Caco-2 (cell line): ENCODE data around the gene PTGES2. TPM values are rescaled to one million over a fixed set of nuclear protein-coding genes. Genes with fewer than 3 reads are reported as not detected.
A peak's percentile ranks its signal among the peaks of the same experiment; 100 is the strongest.
"Not testable (repeated sequence)": the region's sequence is repeated elsewhere in the genome, so short reads cannot be mapped to it uniquely, and the experiment has no call there.

ENCODE experiments used
- BruUV-seq: library from RNA; stranded (reverse); fragments of 400-500 nt; replicated peaks from 2 replicates; lab custom pipeline; 2021; lab: Mats Ljungman, UMichigan
- CTCF ChIA-PET: fragments of 300-600 bp; sonication (Branson Sonifier 250); formaldehyde crosslinking; loops from one replicate; lab custom pipeline; 2022; ENCODE audit warnings: antibody characterized with exemption; lab: Charles Lee
- POLR2A ChIA-PET: fragments of 300-600 bp; sonication (Branson Sonifier 250); formaldehyde crosslinking; loops from one replicate; lab custom pipeline; 2022; ENCODE audit warnings: antibody characterized with exemption; lab: Charles Lee
- DNase-seq, 2 experiments: peaks; one replicate each; pipeline versions ENCODE4 v3.0.0 to v3.0.0-alpha.2; 2020 to 2022
- H3K27me3 ChIP-seq: replicated peaks from 2 replicates; pipeline ENCODE4 v1.6.0; 2011; ENCODE audit warnings: low read length; ENCODE audit not compliant: control insufficient read depth, insufficient read depth
- H3K36me3 ChIP-seq: 2 replicates; pipeline ENCODE4 v1.5.1; 2011; ENCODE audit warnings: low read length; ENCODE audit not compliant: control insufficient read depth, insufficient read depth
- H3K4me1 ChIP-seq: fragments of 250-450 bp; sonication (Bioruptor Pico); 2 replicates; pipeline ENCODE4 v1.5.1; 2020; ENCODE audit warnings: mild to moderate bottlenecking
- H3K4me3 ChIP-seq: 2 replicates; pipeline ENCODE4 v1.5.1; 2011; ENCODE audit warnings: low read depth, mild to moderate bottlenecking, control low read depth, low read length
- H3K9me3 ChIP-seq: fragments of 250-450 bp; sonication (Bioruptor Pico); 2 replicates; pipeline ENCODE4 v1.5.1; 2020; ENCODE audit warnings: mild to moderate bottlenecking, moderate library complexity
- H3K27ac Mint-ChIP-seq: one replicate; pipeline ENCODE4 v1.8.0; 2022; ENCODE audit warnings: mixed read lengths; ENCODE audit not compliant: unreplicated experiment
- H3K27me3 Mint-ChIP-seq: one replicate; pipeline ENCODE4 v1.8.0; 2022; ENCODE audit warnings: mixed read lengths; ENCODE audit not compliant: insufficient read depth, unreplicated experiment
- H3K36me3 Mint-ChIP-seq: one replicate; pipeline ENCODE4 v1.8.0; 2022; ENCODE audit warnings: mild to moderate bottlenecking, mixed read lengths; ENCODE audit not compliant: insufficient read depth, unreplicated experiment
- H3K4me1 Mint-ChIP-seq: one replicate; pipeline ENCODE4 v1.8.0; 2022; ENCODE audit warnings: low read depth, mixed read lengths; ENCODE audit not compliant: unreplicated experiment
- H3K4me3 Mint-ChIP-seq: one replicate; pipeline ENCODE4 v1.8.0; 2022; ENCODE audit warnings: mild to moderate bottlenecking, moderate library complexity, mixed read lengths; ENCODE audit not compliant: unreplicated experiment
- H3K9me3 Mint-ChIP-seq: one replicate; pipeline ENCODE4 v1.8.0; 2022; ENCODE audit warnings: mixed read lengths; ENCODE audit not compliant: unreplicated experiment
- CTCF ChIP-seq, 2 experiments: fragments of 200-600 bp in 1 of 2; IDR thresholded peaks; 1 replicate in 1 of 2; 2 replicates in 1 of 2; pipeline versions ENCODE4 v1.5.1 to v1.8.0; 2011 to 2022; ENCODE audit warnings: antibody characterized with exemption in 1 of 2, control low read depth in 1 of 2, inconsistent platforms in 1 of 2, low read depth in 1 of 2, low read length in 1 of 2, mild to moderate bottlenecking in 1 of 2, moderate library complexity in 1 of 2; ENCODE audit not compliant: insufficient read depth in 1 of 2, severe bottlenecking in 1 of 2, unreplicated experiment in 1 of 2
- intact Hi-C: fragments of 100-400 bp; cut with micrococcal nuclease; formaldehyde crosslinking; loops from one replicate; pipeline ENCODE4 v1.10.0; 2022; ENCODE audit not compliant: unreplicated experiment
- total RNA-seq: library from RNA; stranded (reverse); gene quantifications from 2 replicates; pipeline ENCODE4 v1.2.3, GENCODE V29; 2022

Gene PTGES2
- total RNA-seq, 1 experiment from 2014 or later: 123 TPM

DNA sequence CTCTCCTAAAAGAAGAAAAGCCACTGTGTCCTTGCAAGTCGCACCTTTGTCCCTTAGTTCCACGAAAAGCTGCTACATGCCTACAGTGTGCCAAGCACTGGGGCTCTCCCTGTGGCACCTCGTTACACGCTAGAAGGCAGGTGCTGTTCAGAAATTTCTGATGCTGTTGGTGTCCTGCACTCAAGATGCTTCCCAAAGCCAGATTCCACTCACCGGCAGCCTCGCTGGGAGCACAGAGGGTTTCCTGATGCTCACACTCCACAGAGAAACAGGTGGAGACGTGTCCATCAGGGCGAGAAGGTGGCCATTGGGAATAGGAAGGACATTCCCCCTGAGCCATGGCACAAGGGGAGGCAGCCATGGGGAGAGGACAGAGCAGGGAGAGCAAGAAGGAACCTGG is 3.8 kb upstream of the PTGES2 start:
- BruUV-seq, H3K4me1 Mint-ChIP-seq, H3K27ac Mint-ChIP-seq, DNase-seq, H3K4me3 Mint-ChIP-seq, H3K27me3 ChIP-seq, H3K9me3 ChIP-seq, H3K4me3 ChIP-seq, CTCF ChIA-PET, intact Hi-C loops, H3K36me3 ChIP-seq, POLR2A ChIA-PET, H3K4me1 ChIP-seq, H3K27me3 Mint-ChIP-seq: not testable (repeated sequence)
- Mint-ChIP-seq H3K36me3 (peaks cover 13% of the 10 kb centered on the region), H3K9me3 (peaks cover 14% of the 10 kb centered on the region)

GRCh38 chr9:128130651-128131050 is 3.1 kb upstream of the PTGES2 start:
- H3K27me3 ChIP-seq, H3K36me3 ChIP-seq, H3K4me1 ChIP-seq, H3K9me3 ChIP-seq, intact Hi-C loops, H3K27ac Mint-ChIP-seq, BruUV-seq, CTCF ChIA-PET, H3K27me3 Mint-ChIP-seq, POLR2A ChIA-PET, H3K4me1 Mint-ChIP-seq, H3K4me3 Mint-ChIP-seq, H3K4me3 ChIP-seq: not testable (repeated sequence)
- DNase-seq: peak in 1 of 2 experiments; percentile 15
- H3K9me3 Mint-ChIP-seq: peaks cover 14% of the 10 kb centered on the region
- peaks cover 13% of the 10 kb centered on the region for H3K36me3 Mint-ChIP-seq

GRCh38 chr9:128129976-128130590 is 2.6 kb upstream of the PTGES2 start:
- intact Hi-C loops: loop anchor here (2.0 to 5.0 kb wide), 2 partner anchors 31 to 62 kb away; partner anchors contain the start of genes BBLN and CIZ1
- BruUV-seq, H3K27ac Mint-ChIP-seq, POLR2A ChIA-PET, H3K27me3 ChIP-seq, H3K9me3 ChIP-seq, H3K4me1 ChIP-seq, H3K4me3 ChIP-seq, H3K4me3 Mint-ChIP-seq, CTCF ChIA-PET, H3K4me1 Mint-ChIP-seq, H3K36me3 ChIP-seq, H3K27me3 Mint-ChIP-seq: not testable (repeated sequence)
- TF ChIP-seq CTCF (IDR thresholded peaks at IDR 0.05; ENCODE audit: insufficient read depth in 1 of 2, low read depth in 1 of 2, low read length in 1 of 2, severe bottlenecking in 1 of 2, unreplicated experiment in 1 of 2): peak in 1 of 2 experiments; percentile 44
- H3K36me3 Mint-ChIP-seq: peaks cover 17% of the 10 kb centered on the region
- peak; percentile 71 to 73 for DNase-seq
- H3K9me3 Mint-ChIP-seq: peaks cover 14% of the 10 kb centered on the region

DNA sequence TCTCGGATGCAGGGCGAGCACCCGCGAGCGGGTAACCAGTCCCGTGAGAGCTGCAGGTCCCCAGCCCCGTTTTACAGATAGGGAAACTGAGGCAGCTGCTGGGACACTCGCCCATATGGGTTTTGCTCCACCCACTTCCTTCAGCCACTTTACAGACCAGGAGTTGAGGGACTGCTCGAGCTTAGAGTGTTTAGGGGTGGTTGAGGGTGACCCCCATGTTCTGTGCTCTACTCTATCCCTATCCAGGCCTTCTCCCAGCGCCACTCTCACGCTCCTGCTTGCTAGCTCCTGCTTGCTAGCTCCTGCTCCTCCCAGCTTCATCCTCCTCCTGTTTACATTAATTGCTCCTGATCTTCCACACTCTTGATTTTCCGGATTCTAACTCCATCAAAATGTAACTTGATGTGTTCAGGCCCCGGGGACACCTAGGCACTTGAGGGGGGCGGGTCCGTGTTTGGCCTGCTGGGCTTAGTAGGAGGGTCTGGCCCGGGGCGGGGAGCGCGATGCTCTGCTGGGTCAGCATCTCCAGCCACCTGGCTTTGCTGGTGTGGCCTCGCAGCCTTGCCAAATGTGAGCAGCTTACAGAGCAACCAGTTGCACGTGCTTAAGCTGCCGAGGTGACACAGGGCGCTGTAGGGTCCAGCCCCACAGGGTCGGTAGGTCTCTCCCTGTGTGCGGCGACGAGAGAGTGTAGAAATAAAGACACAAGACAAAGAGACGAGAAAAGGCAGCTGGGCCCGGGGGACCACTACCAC is 1.5 kb upstream of the PTGES2 start:
- peak overlapping the region; percentile 97 for H3K4me3 Mint-ChIP-seq
- no peak for TF ChIP-seq CTCF (IDR thresholded peaks at IDR 0.05; ENCODE audit: insufficient read depth in 1 of 2, low read depth in 1 of 2, low read length in 1 of 2, severe bottlenecking in 1 of 2, unreplicated experiment in 1 of 2)
- intact Hi-C loops: loop anchor here (2.0 to 5.0 kb wide), 2 partner anchors 32 to 63 kb away; partner anchors contain the start of genes BBLN and CIZ1
- DNase-seq: no peak
- POLR2A ChIA-PET: interaction anchor here (0.6 to 1.4 kb wide), 7 partner anchors 11 to 446 kb away, joined by 3 to 8 read pairs (median 4); partner anchors contain the start of genes BBLN, CIZ1, GOLGA2 and NAIF1
- no peaks in the 10 kb centered on the region for H3K27me3 Mint-ChIP-seq
- H3K36me3 Mint-ChIP-seq: peaks cover 27% of the 10 kb centered on the region
- peaks cover 7% of the 10 kb centered on the region for H3K9me3 Mint-ChIP-seq
- peak overlapping the region; percentile 96 for H3K4me3 ChIP-seq
- peaks cover 9% of the 10 kb centered on the region; the same call in 1 of the 2 replicates for H3K4me1 ChIP-seq
- peak overlapping the region; percentile 100 for H3K27ac Mint-ChIP-seq
- no peaks in the 10 kb centered on the region for H3K9me3 ChIP-seq
- H3K4me1 Mint-ChIP-seq: peaks cover 10% of the 10 kb centered on the region
- TSS peak; percentile 82 for BruUV-seq
- CTCF ChIA-PET: interaction anchor here (0.5 to 1.6 kb wide), 5 partner anchors 11 to 61 kb away, joined by 3 to 11 read pairs (median 3); partner anchors contain the start of genes BBLN and SLC25A25
- peaks cover 2% of the 10 kb centered on the region; the same call in 1 of the 2 replicates for H3K36me3 ChIP-seq
- no peaks in the 10 kb centered on the region for H3K27me3 ChIP-seq
